DOHH2 (cell line): Measurements from ENCODE around the gene RBKS.

Experiments used
- H3F3A ChIP-seq: fragments of 200-600 bp; sonication (generic), shearing (Covaris generic); 2 replicates; pipeline ENCODE4 v1.6.0; 2016; ENCODE audit warnings: antibody characterized with exemption, mild to moderate bottlenecking; ENCODE audit not compliant: control insufficient read depth, insufficient read depth
- H3K27ac ChIP-seq: fragments of 200-600 bp; sonication (generic); 2 replicates; pipeline ENCODE4 v1.5.1; 2014; ENCODE audit warnings: low read depth, mild to moderate bottlenecking, low read length, moderate library complexity
- H3K27me3 ChIP-seq: fragments of 200-600 bp; sonication (generic); 2 replicates; pipeline ENCODE4 v1.6.1; 2014; ENCODE audit warnings: mild to moderate bottlenecking, low read length, mixed read lengths; ENCODE audit not compliant: control insufficient read depth
- H3K36me3 ChIP-seq: fragments of 200-600 bp; sonication (generic); 2 replicates; pipeline ENCODE4 v1.6.1; 2014; ENCODE audit warnings: mild to moderate bottlenecking, low read length, moderate library complexity, mixed read lengths; ENCODE audit not compliant: control insufficient read depth
- H3K4me1 ChIP-seq: fragments of 200-600 bp; sonication (generic); 2 replicates; pipeline ENCODE4 v1.6.1; 2014; ENCODE audit warnings: mild to moderate bottlenecking, low read length, mixed read lengths; ENCODE audit not compliant: control insufficient read depth
- H3K4me2 ChIP-seq: fragments of 200-600 bp; sonication (generic); 2 replicates; pipeline ENCODE4 v1.6.0; 2014; ENCODE audit warnings: mild to moderate bottlenecking, low read length, moderate library complexity
- H3K4me3 ChIP-seq: fragments of 200-600 bp; sonication (generic); 2 replicates; pipeline ENCODE4 v1.5.1; 2014; ENCODE audit warnings: mild to moderate bottlenecking, low read length, mixed read lengths
- H3K79me2 ChIP-seq: fragments of 200-600 bp; sonication (generic); 2 replicates; pipeline ENCODE4 v1.6.1; 2014; ENCODE audit warnings: mild to moderate bottlenecking, low read length, mixed read lengths; ENCODE audit not compliant: control insufficient read depth
- H3K9me2 ChIP-seq: fragments of 200-600 bp; sonication (generic); replicated peaks from 2 replicates; pipeline ENCODE4 v1.6.1; 2014; ENCODE audit warnings: mild to moderate bottlenecking, low read length, mixed read lengths; ENCODE audit not compliant: control insufficient read depth
- H3K9me3 ChIP-seq: fragments of 200-600 bp; sonication (generic); 2 replicates; pipeline ENCODE4 v1.6.1; 2014; ENCODE audit warnings: antibody characterized with exemption, low read length, mixed read lengths; ENCODE audit not compliant: control insufficient read depth, insufficient read depth
- H4K20me1 ChIP-seq: fragments of 200-600 bp; sonication (generic); 2 replicates; pipeline ENCODE4 v1.6.0; 2014; ENCODE audit warnings: low read depth, mild to moderate bottlenecking, antibody characterized with exemption, low read length, moderate library complexity; ENCODE audit not compliant: control insufficient read depth, insufficient read depth
- EZH2phosphoT487 ChIP-seq: fragments of 200-600 bp; sonication (generic); IDR thresholded peaks from 2 replicates; pipeline ENCODE4 v1.6.1; 2017; ENCODE audit warnings: borderline replicate concordance, mild to moderate bottlenecking, antibody characterized with exemption, low read length, moderate library complexity, mixed read lengths
- TF ChIP-seq, protein P1 (sequence below): fragments of 200-600 bp; sonication (generic); IDR thresholded peaks from one replicate; pipeline ENCODE4 v1.5.1; 2014; ENCODE audit warnings: antibody characterized with exemption, mild to moderate bottlenecking, low read depth, low read length; ENCODE audit not compliant: poor library complexity, severe bottlenecking

The RBKS gene

DNA sequence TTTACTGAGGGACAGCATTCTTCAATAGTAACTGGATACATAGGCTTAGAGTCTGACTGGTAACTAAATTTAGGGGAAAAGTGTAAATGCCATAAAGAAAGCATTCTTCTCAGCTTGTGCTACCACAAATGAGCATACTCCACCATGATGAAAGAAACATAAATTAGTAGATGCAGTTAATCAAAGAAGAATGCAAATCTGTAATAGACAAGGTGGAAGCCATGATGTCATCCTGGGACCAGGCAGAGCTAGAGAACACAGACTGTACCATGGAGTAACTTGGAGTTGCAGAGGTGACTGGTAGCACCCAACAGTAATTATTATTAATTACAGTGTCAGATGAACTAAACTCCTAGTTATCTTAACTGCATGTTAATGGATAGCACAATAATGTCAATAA, 51.7 kb downstream of the RBKS start:
- H3K79me2 ChIP-seq, result no peaks in the 10 kb centered on the region
- 0 out of 2 replicates have a peak, but pooled peaks cover 3% of the 10 kb centered on the region for H3K27me3 ChIP-seq
- no peaks in the 10 kb centered on the region for H3K4me1 ChIP-seq
- no peak for TF ChIP-seq EZH2phosphoT487
- TF ChIP-seq, protein P1, sequence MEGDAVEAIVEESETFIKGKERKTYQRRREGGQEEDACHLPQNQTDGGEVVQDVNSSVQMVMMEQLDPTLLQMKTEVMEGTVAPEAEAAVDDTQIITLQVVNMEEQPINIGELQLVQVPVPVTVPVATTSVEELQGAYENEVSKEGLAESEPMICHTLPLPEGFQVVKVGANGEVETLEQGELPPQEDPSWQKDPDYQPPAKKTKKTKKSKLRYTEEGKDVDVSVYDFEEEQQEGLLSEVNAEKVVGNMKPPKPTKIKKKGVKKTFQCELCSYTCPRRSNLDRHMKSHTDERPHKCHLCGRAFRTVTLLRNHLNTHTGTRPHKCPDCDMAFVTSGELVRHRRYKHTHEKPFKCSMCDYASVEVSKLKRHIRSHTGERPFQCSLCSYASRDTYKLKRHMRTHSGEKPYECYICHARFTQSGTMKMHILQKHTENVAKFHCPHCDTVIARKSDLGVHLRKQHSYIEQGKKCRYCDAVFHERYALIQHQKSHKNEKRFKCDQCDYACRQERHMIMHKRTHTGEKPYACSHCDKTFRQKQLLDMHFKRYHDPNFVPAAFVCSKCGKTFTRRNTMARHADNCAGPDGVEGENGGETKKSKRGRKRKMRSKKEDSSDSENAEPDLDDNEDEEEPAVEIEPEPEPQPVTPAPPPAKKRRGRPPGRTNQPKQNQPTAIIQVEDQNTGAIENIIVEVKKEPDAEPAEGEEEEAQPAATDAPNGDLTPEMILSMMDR, result no peak
- H3K27ac ChIP-seq, result no peak overlapping the region
- no peaks in the 10 kb centered on the region for H3F3A ChIP-seq
- H3K36me3 ChIP-seq, result no peaks in the 10 kb centered on the region
- no peak overlapping the region for H3K4me2 ChIP-seq
- H4K20me1 ChIP-seq, result no peaks in the 10 kb centered on the region
- H3K9me3 ChIP-seq, result no peaks in the 10 kb centered on the region
- H3K4me3 ChIP-seq, result no peak overlapping the region
- no peaks in the 10 kb centered on the region for H3K9me2 ChIP-seq

DNA sequence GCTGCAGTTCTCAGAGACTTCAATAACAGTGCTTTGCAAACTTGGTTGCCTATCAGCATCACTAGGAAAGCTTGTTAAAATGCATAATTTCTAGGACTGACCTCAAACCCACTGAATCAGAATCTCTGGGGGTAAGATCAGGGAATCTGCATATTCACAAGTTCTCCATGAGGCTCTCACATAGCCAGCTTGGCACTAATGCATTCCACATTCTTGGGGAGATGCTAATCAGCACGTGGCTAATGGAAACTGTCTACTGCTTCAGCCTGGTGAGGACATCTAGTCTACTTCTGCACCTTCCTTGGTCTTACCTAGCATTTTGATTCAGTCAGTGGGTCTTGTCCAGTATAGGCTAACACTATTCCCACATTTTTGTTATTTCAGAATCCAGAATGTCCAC, 56.3 kb downstream of the RBKS start:
- Histone ChIP-seq H3K27me3 (0 out of 2 replicates have a peak, but pooled peaks cover 10% of the 10 kb centered on the region), H3K4me2 (no peak overlapping the region), H3K4me3 (no peak overlapping the region), H3K27ac (no peak overlapping the region), H3F3A (no peaks in the 10 kb centered on the region), H3K79me2 (no peaks in the 10 kb centered on the region), H3K4me1 (no peaks in the 10 kb centered on the region), H3K9me2 (no peaks in the 10 kb centered on the region), H3K36me3 (no peaks in the 10 kb centered on the region), H3K9me3 (no peaks in the 10 kb centered on the region), H4K20me1 (no peaks in the 10 kb centered on the region)
- no peak for TF ChIP-seq EZH2phosphoT487
- TF ChIP-seq, protein P1, result no peak

DNA sequence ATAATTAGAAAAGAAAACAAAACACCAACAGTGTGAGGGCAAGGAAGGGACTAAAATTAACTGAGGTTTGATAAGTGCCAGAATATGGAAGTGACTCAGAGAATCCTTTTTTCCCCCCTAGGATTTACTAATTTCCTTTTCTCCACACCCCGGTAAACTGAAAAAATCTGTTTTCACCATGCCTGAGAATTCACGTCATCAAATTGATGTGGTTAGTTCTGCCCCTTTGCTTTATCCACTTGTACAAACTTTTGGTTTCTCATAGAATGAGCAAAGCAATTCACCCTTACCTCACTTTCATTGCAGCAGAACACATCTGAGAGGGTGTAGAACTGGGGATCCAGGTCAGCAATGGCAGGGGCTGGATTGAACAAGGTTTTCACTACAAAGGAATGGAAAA, 57.8 kb downstream of the RBKS start:
- H3K4me1 ChIP-seq, result no peaks in the 10 kb centered on the region
- TF ChIP-seq, protein P1, result no peak
- no peak for TF ChIP-seq EZH2phosphoT487
- H3K79me2 ChIP-seq, result no peaks in the 10 kb centered on the region
- H3K27ac ChIP-seq, result no peak overlapping the region
- no peaks in the 10 kb centered on the region for H3K9me2 ChIP-seq
- H3K36me3 ChIP-seq, result no peaks in the 10 kb centered on the region
- H3K27me3 ChIP-seq, result peaks cover 13% of the 10 kb centered on the region
- H4K20me1 ChIP-seq, result no peaks in the 10 kb centered on the region
- no peak overlapping the region for H3K4me2 ChIP-seq
- H3F3A ChIP-seq, result no peaks in the 10 kb centered on the region
- no peaks in the 10 kb centered on the region for H3K9me3 ChIP-seq
- no peak overlapping the region for H3K4me3 ChIP-seq
